ENCODE data around the gene INS.

DNA sequence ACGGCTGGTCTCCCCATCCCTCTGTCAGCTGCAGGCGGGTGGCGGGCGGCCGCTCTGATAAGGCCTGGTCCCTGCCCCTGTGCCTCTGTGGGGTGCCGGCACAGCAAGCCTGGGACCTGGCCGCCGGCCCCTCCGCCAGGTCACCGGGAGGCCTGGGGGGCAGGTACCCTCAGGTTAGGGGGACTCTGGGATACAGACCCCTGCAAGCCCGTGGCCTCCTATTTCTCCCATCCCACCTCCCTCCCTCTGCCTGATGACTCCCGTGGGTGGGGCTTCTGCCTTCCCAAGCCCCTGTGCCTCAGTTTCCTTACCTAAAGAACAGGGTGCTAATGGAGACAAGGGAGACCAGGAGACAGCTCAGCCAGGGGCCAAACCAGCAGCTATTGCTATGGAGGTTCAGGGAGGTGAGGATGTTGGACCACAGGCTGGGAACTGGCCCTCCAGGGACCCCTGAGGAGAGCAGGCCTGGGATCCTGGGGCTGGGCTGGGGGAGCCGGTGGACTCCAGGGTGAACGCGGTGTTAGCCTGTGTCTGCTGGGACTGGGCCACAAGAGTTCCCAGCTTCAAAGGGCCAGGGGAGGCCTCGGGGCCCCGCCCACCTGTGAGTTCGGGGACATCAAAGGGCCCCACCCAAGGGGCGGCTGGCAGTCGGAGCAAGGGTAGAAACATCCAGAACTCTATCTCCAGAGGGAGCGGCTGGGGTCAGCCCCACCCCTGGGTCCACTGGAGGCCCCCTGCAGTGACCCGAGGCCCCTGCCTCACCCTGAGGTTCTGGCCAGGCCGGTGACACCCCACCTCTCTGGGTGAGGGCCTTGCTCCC, 42.6 kb upstream of the INS start:
- TF ChIP-seq CTCF (IDR thresholded peaks at IDR 0.05): no peak
- TF ChIP-seq EP300 (IDR thresholded peaks at IDR 0.05): no peak
- no peak for TF ChIP-seq POLR2AphosphoS5 (IDR thresholded peaks at IDR 0.05)
- TF ChIP-seq POLR2A (IDR thresholded peaks at IDR 0.05): no peak

Measured in upper lobe of left lung (tissue), 4 donors.